Tibial artery (tissue), 4 donors: ENCODE measurements around the gene AKR1B15.

Experiments
- DNase-seq, 2 donors: peaks; one replicate each; pipeline ENCODE4 v3.0.0-alpha.2; 2019
- H3K27ac ChIP-seq, 2 donors: fragments of 200-600 bp; sonication (generic) in 1 of 2; 1 replicate in 1 of 2; 2 replicates in 1 of 2; pipeline ENCODE4 v1.5.1; 2018 to 2019; ENCODE audit warnings: mild to moderate bottlenecking in 1 of 2
- H3K27me3 ChIP-seq, 2 donors: fragments of 200-600 bp; sonication (generic) in 1 of 2; one replicate each; pipeline versions ENCODE4 v1.5.1 to v1.6.0; 2016 to 2019
- H3K36me3 ChIP-seq, 3 donors: fragments of 200-600 bp; sonication (generic) in 2 of 3; one replicate each; pipeline ENCODE4 v1.5.1; 2016 to 2019; ENCODE audit warnings: mild to moderate bottlenecking in 2 of 3
- H3K4me1 ChIP-seq, 4 donors: fragments of 200-600 bp; sonication (generic) in 2 of 4; 1 replicate in 3 of 4; 2 replicates in 1 of 4; pipeline ENCODE4 v1.5.1; 2016 to 2019
- H3K4me3 ChIP-seq, 2 donors: fragments of 200-600 bp; sonication (generic) in 1 of 2; 1 replicate in 1 of 2; 2 replicates in 1 of 2; pipeline ENCODE4 v1.5.1; 2018 to 2019; ENCODE audit warnings: mild to moderate bottlenecking in 2 of 2
- H3K9me3 ChIP-seq, 3 donors: fragments of 200-600 bp; sonication (generic) in 1 of 3; one replicate each; pipeline ENCODE4 v1.5.1; 2016 to 2019
- intact Hi-C: fragments of 100-400 bp; cut with DNase I; formaldehyde crosslinking; loops from one replicate; pipeline ENCODE4 v1.15.0; 2023; ENCODE audit warnings: low total_unique reads
- TF ChIP-seq, protein P1 (sequence below), 2 experiments: fragments of 200-600 bp in 1 of 2; fragments of 450-650 bp in 1 of 2; IDR thresholded peaks; one replicate each; pipeline ENCODE4 v1.5.1; 2017 to 2019; ENCODE audit warnings: antibody characterized with exemption in 2 of 2, mild to moderate bottlenecking in 1 of 2, moderate library complexity in 1 of 2

AKR1B15 gene

DNA sequence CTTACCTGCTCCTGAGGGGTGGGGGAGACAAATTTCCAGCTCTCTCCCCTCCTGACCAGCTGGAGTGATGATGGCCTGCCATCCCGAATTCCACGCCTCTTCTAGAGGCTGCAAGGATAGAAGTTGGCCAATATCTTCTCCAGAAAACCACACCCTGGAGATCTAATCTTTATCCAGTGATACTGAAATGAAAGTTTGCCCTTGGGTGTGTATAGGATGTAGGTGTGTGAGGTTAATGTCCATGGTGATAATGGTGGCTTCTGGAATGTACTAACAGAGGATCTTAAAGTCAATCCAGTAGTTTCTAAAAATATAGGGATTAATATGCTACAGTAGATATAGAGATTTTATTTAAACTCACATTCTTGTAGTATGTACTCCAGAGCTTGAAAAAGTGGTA lies 22.2 kb downstream of the AKR1B15 start:
- intact Hi-C loops, result no loop called here
- no peaks in the 10 kb centered on the region for H3K36me3 ChIP-seq
- TF ChIP-seq, protein P1, sequence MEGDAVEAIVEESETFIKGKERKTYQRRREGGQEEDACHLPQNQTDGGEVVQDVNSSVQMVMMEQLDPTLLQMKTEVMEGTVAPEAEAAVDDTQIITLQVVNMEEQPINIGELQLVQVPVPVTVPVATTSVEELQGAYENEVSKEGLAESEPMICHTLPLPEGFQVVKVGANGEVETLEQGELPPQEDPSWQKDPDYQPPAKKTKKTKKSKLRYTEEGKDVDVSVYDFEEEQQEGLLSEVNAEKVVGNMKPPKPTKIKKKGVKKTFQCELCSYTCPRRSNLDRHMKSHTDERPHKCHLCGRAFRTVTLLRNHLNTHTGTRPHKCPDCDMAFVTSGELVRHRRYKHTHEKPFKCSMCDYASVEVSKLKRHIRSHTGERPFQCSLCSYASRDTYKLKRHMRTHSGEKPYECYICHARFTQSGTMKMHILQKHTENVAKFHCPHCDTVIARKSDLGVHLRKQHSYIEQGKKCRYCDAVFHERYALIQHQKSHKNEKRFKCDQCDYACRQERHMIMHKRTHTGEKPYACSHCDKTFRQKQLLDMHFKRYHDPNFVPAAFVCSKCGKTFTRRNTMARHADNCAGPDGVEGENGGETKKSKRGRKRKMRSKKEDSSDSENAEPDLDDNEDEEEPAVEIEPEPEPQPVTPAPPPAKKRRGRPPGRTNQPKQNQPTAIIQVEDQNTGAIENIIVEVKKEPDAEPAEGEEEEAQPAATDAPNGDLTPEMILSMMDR (IDR thresholded peaks at IDR 0.05), result no peak
- peaks cover 0 to 10% (median 7%) of the 10 kb centered on the region in 3 donors for H3K9me3 ChIP-seq
- H3K4me1 ChIP-seq, result peaks cover 0 to 1% (median 0%) of the 10 kb centered on the region in 4 donors
- no peak overlapping the region for H3K4me3 ChIP-seq
- DNase-seq, result no peak
- H3K27me3 ChIP-seq, result no peaks in the 10 kb centered on the region
- no peak overlapping the region for H3K27ac ChIP-seq

- intact Hi-C loops, result no loop called here
Observed at GRCh38 chr7:134571746-134572461, 23.0 kb downstream of the AKR1B15 start.

DNA sequence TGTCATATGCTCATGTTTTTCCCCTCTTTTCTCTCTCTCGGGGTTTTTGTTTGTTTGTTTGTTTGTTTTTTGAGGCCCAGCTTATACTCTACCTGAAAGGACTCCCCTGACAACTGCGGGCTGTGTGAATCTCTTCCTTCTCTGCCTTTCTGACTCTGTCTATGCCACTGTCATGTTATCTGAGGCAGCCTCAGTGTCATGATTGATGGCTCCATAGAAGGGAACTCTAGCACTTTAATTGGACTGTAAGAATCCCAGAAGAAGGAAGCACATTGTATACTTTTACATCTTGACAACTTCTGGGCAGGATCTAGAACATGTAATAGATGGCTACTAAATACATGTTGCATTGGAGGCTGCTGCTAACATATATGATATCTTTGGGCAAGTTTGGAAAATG lies 25.4 kb downstream of the AKR1B15 start:
- Histone ChIP-seq H3K4me1 (no peaks in the 10 kb centered on the region), H3K27ac (no peak overlapping the region), H3K9me3 (peaks cover 0 to 10% (median 7%) of the 10 kb centered on the region in 3 donors), H3K4me3 (no peak overlapping the region), H3K36me3 (no peaks in the 10 kb centered on the region), H3K27me3 (no peaks in the 10 kb centered on the region)
- DNase-seq, result no peak
- intact Hi-C loops, result no loop called here
- TF ChIP-seq, protein P1 (IDR thresholded peaks at IDR 0.05), result no peak

More at GRCh38 chr7:134571746-134572461, 23.0 kb downstream of the AKR1B15 start:
- H3K27me3 ChIP-seq, result no peaks in the 10 kb centered on the region
- peaks cover 0 to 10% (median 7%) of the 10 kb centered on the region in 3 donors for H3K9me3 ChIP-seq
- TF ChIP-seq, protein P1 (IDR thresholded peaks at IDR 0.05), result no peak
- no peak overlapping the region for H3K27ac ChIP-seq
- no peaks in the 10 kb centered on the region for H3K4me1 ChIP-seq
- H3K4me3 ChIP-seq, result no peak overlapping the region
- H3K36me3 ChIP-seq, result no peaks in the 10 kb centered on the region
- DNase-seq, result no peak

DNA sequence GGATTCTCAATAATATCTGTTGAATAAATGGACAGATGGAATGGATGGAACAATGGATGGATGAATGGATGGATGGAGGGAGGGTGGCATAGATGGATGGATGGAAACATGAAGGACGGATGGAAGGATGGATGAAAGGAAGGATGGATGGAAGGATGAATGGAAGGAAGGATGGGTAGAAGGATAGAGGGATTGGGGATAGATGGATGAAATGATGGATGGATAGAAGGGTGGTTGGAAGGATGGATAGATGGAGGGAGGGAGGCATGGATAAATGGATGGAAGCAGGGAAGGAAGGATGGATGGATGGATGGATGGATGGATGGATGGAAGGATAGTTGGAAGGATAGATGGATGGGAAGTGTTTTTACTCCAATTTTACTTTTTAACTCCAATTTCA lies 35.4 kb downstream of the AKR1B15 start:
- Histone ChIP-seq H3K27me3 (no peaks in the 10 kb centered on the region), H3K9me3 (no peaks in the 10 kb centered on the region), H3K4me1 (no peaks in the 10 kb centered on the region), H3K27ac (no peak overlapping the region), H3K4me3 (no peak overlapping the region), H3K36me3 (no peaks in the 10 kb centered on the region)
- intact Hi-C loops, result no loop called here
- DNase-seq, result no peak
- TF ChIP-seq, protein P1 (IDR thresholded peaks at IDR 0.05), result no peak

- Histone ChIP-seq H3K27me3 (no peaks in the 10 kb centered on the region), H3K4me1 (no peaks in the 10 kb centered on the region), H3K4me3 (no peak overlapping the region), H3K9me3 (no peaks in the 10 kb centered on the region), H3K27ac (no peak overlapping the region), H3K36me3 (no peaks in the 10 kb centered on the region)
- intact Hi-C loops, result no loop called here
- TF ChIP-seq, protein P1 (IDR thresholded peaks at IDR 0.05), result no peak
- DNase-seq, result no peak
Observed at GRCh38 chr7:134585897-134586296, 37.0 kb downstream of the AKR1B15 start.
